Measurements from ENCODE around the gene SMIM5.

SMIM5 gene

DNA sequence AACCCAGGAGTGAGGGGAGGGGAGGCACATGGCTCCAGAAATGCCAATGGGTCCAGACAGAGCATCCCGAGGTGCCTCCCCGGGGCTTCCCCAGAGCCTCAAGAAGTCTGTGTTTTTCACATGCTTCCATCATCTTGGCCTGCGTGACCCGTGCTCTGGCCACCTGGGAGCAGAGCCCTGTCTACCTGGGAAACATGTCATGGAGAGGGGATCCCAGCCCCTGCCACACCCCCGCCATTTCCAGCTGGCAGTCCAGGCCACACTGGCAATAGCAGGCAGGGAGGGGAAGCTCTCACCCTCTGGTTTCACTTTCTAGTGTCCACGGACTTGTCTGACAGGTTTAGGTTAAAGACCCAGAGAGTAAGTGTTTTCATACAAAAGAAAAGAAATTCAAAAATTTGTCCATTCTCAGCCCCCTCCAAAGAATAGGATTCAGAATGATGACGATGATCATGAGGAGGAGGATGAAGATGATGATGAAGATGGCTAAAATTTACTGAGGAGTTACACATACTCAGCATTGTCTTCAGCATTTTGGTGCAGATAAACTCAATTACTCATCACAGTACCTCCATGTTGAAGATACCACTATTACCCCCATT lies 9.0 kb downstream of the SMIM5 start:
- no peak for TF ChIP-seq YY1 (IDR thresholded peaks at IDR 0.05; ENCODE audit: low read depth)
- no peak for TF ChIP-seq NFIC (IDR thresholded peaks at IDR 0.05)
- TF ChIP-seq, protein P1, sequence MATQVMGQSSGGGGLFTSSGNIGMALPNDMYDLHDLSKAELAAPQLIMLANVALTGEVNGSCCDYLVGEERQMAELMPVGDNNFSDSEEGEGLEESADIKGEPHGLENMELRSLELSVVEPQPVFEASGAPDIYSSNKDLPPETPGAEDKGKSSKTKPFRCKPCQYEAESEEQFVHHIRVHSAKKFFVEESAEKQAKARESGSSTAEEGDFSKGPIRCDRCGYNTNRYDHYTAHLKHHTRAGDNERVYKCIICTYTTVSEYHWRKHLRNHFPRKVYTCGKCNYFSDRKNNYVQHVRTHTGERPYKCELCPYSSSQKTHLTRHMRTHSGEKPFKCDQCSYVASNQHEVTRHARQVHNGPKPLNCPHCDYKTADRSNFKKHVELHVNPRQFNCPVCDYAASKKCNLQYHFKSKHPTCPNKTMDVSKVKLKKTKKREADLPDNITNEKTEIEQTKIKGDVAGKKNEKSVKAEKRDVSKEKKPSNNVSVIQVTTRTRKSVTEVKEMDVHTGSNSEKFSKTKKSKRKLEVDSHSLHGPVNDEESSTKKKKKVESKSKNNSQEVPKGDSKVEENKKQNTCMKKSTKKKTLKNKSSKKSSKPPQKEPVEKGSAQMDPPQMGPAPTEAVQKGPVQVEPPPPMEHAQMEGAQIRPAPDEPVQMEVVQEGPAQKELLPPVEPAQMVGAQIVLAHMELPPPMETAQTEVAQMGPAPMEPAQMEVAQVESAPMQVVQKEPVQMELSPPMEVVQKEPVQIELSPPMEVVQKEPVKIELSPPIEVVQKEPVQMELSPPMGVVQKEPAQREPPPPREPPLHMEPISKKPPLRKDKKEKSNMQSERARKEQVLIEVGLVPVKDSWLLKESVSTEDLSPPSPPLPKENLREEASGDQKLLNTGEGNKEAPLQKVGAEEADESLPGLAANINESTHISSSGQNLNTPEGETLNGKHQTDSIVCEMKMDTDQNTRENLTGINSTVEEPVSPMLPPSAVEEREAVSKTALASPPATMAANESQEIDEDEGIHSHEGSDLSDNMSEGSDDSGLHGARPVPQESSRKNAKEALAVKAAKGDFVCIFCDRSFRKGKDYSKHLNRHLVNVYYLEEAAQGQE (IDR thresholded peaks at IDR 0.05; ENCODE audit: low read depth), result no peak
- TF ChIP-seq, protein P2, sequence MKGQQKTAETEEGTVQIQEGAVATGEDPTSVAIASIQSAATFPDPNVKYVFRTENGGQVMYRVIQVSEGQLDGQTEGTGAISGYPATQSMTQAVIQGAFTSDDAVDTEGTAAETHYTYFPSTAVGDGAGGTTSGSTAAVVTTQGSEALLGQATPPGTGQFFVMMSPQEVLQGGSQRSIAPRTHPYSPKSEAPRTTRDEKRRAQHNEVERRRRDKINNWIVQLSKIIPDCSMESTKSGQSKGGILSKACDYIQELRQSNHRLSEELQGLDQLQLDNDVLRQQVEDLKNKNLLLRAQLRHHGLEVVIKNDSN (IDR thresholded peaks at IDR 0.05), result no peak
- no peak for TF ChIP-seq TAF1 (IDR thresholded peaks at IDR 0.05; ENCODE audit: low read depth)
- no peak for TF ChIP-seq ZBTB7A (IDR thresholded peaks at IDR 0.05; ENCODE audit: low read depth)
- TF ChIP-seq CREB1 (IDR thresholded peaks at IDR 0.05; ENCODE audit: low read depth), result no peak
- no peak for TF ChIP-seq CEBPB (IDR thresholded peaks at IDR 0.05)
- no peak for TF ChIP-seq EGR1 (IDR thresholded peaks at IDR 0.05)
- no peak for TF ChIP-seq RAD21 (IDR thresholded peaks at IDR 0.05; ENCODE audit: low read depth)
- TF ChIP-seq EP300 (IDR thresholded peaks at IDR 0.05; ENCODE audit: borderline replicate concordance), result no peak
- TF ChIP-seq TCF12 (IDR thresholded peaks at IDR 0.05; ENCODE audit: low read depth), result no peak
- no peak for TF ChIP-seq FOXM1 (IDR thresholded peaks at IDR 0.05; ENCODE audit: borderline replicate concordance, low read depth)
- TF ChIP-seq TEAD4 (IDR thresholded peaks at IDR 0.05), result no peak
- TF ChIP-seq, protein P3, sequence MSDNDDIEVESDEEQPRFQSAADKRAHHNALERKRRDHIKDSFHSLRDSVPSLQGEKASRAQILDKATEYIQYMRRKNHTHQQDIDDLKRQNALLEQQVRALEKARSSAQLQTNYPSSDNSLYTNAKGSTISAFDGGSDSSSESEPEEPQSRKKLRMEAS (IDR thresholded peaks at IDR 0.05), result no peak

DNA sequence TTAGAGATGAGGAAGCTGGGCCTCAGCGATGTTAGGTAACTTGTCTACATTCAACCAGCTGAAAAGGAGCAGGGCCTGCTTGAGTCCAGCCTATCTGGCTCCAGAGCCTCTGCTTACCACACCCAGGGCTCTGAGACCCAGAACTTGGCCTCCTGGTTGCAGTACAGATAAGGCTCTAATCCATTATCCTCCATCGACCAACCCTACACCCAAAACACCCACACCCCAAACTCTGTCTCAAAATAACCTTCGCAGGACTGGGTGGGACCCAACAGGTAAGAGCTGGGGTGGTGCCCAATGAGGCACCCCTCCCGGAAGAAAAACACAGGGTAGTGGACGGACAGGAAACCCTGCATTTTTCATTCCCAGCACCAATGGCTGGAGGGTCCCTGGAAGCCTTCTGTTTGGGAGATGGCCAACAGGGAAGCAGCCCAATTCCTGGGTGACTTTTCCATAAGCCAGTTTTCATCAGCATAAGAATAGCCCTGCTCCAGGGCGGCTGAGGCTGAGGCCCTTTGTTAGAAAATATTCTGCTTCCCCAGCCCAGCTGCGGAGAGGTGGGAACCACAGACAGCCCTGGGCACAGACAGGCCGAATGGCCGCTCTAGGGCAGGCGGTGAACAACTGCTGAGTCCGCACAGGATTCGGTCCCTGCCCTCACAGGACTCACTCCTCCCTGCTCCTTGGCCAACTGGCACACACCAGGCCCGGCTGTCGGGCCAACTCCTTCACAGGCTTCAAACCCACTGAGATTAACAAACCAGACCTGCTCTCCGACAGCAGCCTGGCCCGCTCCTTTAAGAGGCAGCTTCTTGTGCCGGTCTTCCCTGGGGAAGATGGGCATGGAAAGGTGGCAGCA lies 9.8 kb downstream of the SMIM5 start:
- no peak for TF ChIP-seq ZBTB7A (IDR thresholded peaks at IDR 0.05; ENCODE audit: low read depth)
- TF ChIP-seq, protein P2 (IDR thresholded peaks at IDR 0.05), result no peak
- TF ChIP-seq YY1 (IDR thresholded peaks at IDR 0.05; ENCODE audit: low read depth), result no peak
- TF ChIP-seq RAD21 (IDR thresholded peaks at IDR 0.05; ENCODE audit: low read depth), result no peak

GRCh38 chr17:75643643-75644017 lies 10.4 kb downstream of the SMIM5 start:
- no peak for TF ChIP-seq RAD21 (IDR thresholded peaks at IDR 0.05; ENCODE audit: low read depth)

DNA sequence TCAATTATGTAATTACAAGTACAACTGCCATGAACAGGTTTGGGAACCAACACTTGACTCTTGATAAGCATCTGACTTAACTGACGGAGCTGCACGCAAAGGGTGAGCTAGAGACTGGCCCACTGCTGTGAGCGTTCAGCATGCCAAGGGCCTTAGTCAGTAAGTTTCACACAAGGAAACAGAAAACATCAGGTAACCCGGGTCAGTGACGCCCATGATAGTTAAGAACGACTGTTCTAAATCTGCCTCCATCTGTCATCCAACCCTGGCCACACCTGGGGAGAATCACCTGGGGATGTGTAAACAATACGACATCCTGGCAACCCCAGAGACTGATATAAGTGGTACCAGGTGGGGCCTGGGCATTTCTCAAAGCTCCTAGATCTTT lies 12.3 kb downstream of the SMIM5 start:
- TF ChIP-seq YY1 (IDR thresholded peaks at IDR 0.05; ENCODE audit: low read depth) (no peak), TAF1 (IDR thresholded peaks at IDR 0.05; ENCODE audit: low read depth) (no peak), TEAD4 (IDR thresholded peaks at IDR 0.05) (peak; percentile 62)

DNA sequence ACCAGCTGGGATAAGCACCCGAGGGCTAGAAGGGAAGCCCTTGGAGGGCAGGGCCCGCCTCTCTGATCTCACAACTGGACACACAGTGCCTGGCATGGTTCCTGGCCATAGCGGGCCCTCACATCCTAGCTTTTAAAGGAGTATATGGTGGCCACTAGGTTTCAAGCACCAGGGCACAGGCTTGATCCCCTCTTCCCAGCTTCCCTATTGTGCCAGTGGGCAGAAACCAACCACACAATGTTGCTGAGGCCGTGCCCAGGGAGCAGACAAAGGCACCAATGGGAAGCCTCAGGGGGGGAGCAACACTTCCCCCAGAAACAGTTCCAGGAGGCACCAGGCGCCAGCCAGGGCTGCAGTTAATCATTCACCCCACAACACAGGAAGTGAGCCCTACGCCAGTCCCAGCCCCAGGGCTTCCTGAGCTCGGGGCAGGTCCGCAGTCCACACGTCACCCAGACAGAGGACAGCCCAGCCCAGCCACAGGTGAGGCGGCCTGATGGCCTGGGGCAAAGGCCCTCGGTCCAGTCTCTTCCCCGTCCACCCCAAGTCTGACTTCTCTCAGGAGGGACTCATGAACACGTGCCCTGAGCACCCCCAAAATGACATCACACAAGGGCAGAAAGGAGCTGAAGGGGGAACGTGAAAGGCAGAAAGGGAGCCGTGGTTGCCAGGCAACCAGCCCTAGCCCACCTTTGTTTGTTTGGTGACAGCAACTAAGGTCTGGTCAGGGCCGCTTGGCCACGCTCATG lies 12.8 kb downstream of the SMIM5 start:
- TF ChIP-seq YY1 (IDR thresholded peaks at IDR 0.05; ENCODE audit: low read depth) (no peak), EGR1 (IDR thresholded peaks at IDR 0.05) (no peak), TEAD4 (IDR thresholded peaks at IDR 0.05) (no peak), NFIC (IDR thresholded peaks at IDR 0.05) (no peak), TAF1 (IDR thresholded peaks at IDR 0.05; ENCODE audit: low read depth) (no peak), TCF12 (IDR thresholded peaks at IDR 0.05; ENCODE audit: low read depth) (no peak), EP300 (IDR thresholded peaks at IDR 0.05; ENCODE audit: borderline replicate concordance) (no peak), CEBPB (IDR thresholded peaks at IDR 0.05) (no peak), RAD21 (IDR thresholded peaks at IDR 0.05; ENCODE audit: low read depth) (no peak), FOXM1 (IDR thresholded peaks at IDR 0.05; ENCODE audit: borderline replicate concordance, low read depth) (no peak), ZBTB7A (IDR thresholded peaks at IDR 0.05; ENCODE audit: low read depth) (no peak), CREB1 (IDR thresholded peaks at IDR 0.05; ENCODE audit: low read depth) (no peak)
- TF ChIP-seq, protein P3 (IDR thresholded peaks at IDR 0.05), result no peak
- TF ChIP-seq, protein P1 (IDR thresholded peaks at IDR 0.05; ENCODE audit: low read depth), result no peak
- TF ChIP-seq, protein P2 (IDR thresholded peaks at IDR 0.05), result no peak

Measured in Ishikawa (cell line).